ENCODE measurements around the gene HACE1.

The HACE1 gene

GRCh38 chr6:104686550-104687175 is 173.1 kb downstream of the HACE1 start:
- no peak for TF ChIP-seq CREB1 (IDR thresholded peaks at IDR 0.05; ENCODE audit: low read depth)
- 0 out of 2 replicates have a peak, but pooled peaks have one; percentile 8 for TF ChIP-seq USF1 (IDR thresholded peaks at IDR 0.05)

GRCh38 chr6:104685871-104686549 is 173.7 kb downstream of the HACE1 start:
- TF ChIP-seq CEBPB (IDR thresholded peaks at IDR 0.05) = no peak
- no peak for TF ChIP-seq FOXM1 (IDR thresholded peaks at IDR 0.05; ENCODE audit: borderline replicate concordance, low read depth)
- TF ChIP-seq ZBTB7A (IDR thresholded peaks at IDR 0.05; ENCODE audit: low read depth) = no peak
- no peak for TF ChIP-seq RAD21 (IDR thresholded peaks at IDR 0.05; ENCODE audit: low read depth)
- TF ChIP-seq EP300 (IDR thresholded peaks at IDR 0.05; ENCODE audit: borderline replicate concordance) = no peak
- TF ChIP-seq TAF1 (IDR thresholded peaks at IDR 0.05; ENCODE audit: low read depth) = no peak
- TF ChIP-seq TCF12 (IDR thresholded peaks at IDR 0.05; ENCODE audit: low read depth) = no peak
- no peak for TF ChIP-seq EGR1 (IDR thresholded peaks at IDR 0.05)
- TF ChIP-seq TEAD4 (IDR thresholded peaks at IDR 0.05) = no peak
- TF ChIP-seq YY1 (IDR thresholded peaks at IDR 0.05; ENCODE audit: low read depth) = no peak
- no peak for TF ChIP-seq MAX (IDR thresholded peaks at IDR 0.05)
- no peak for TF ChIP-seq USF1 (IDR thresholded peaks at IDR 0.05)

- TF ChIP-seq TAF1 (IDR thresholded peaks at IDR 0.05; ENCODE audit: low read depth) = no peak
- TF ChIP-seq EP300 (IDR thresholded peaks at IDR 0.05; ENCODE audit: borderline replicate concordance) = no peak
Measured at GRCh38 chr6:104684911-104685415, 174.8 kb downstream of the HACE1 start.

GRCh38 chr6:104683809-104684208 is 175.9 kb downstream of the HACE1 start:
- TF ChIP-seq CREB1 (IDR thresholded peaks at IDR 0.05; ENCODE audit: low read depth) (no peak), ZBTB7A (IDR thresholded peaks at IDR 0.05; ENCODE audit: low read depth) (no peak), REST (IDR thresholded peaks at IDR 0.05; ENCODE audit: low read depth) (no peak), FOXM1 (IDR thresholded peaks at IDR 0.05; ENCODE audit: borderline replicate concordance, low read depth) (no peak), USF1 (IDR thresholded peaks at IDR 0.05) (no peak), YY1 (IDR thresholded peaks at IDR 0.05; ENCODE audit: low read depth) (no peak), CEBPB (IDR thresholded peaks at IDR 0.05) (no peak), EP300 (IDR thresholded peaks at IDR 0.05; ENCODE audit: borderline replicate concordance) (no peak), EGR1 (IDR thresholded peaks at IDR 0.05) (no peak), MAX (IDR thresholded peaks at IDR 0.05) (no peak), NFIC (IDR thresholded peaks at IDR 0.05) (no peak), TEAD4 (IDR thresholded peaks at IDR 0.05) (no peak), RAD21 (IDR thresholded peaks at IDR 0.05; ENCODE audit: low read depth) (no peak), TCF12 (IDR thresholded peaks at IDR 0.05; ENCODE audit: low read depth) (no peak)

- TF ChIP-seq RAD21 (IDR thresholded peaks at IDR 0.05; ENCODE audit: low read depth) (peak; percentile 89), NFIC (IDR thresholded peaks at IDR 0.05) (no peak)
Measured at GRCh38 chr6:104682722-104683643, 176.7 kb downstream of the HACE1 start.

- TF ChIP-seq NFIC (IDR thresholded peaks at IDR 0.05) (no peak), FOXM1 (IDR thresholded peaks at IDR 0.05; ENCODE audit: borderline replicate concordance, low read depth) (no peak), TEAD4 (IDR thresholded peaks at IDR 0.05) (no peak), EP300 (IDR thresholded peaks at IDR 0.05; ENCODE audit: borderline replicate concordance) (no peak), REST (IDR thresholded peaks at IDR 0.05; ENCODE audit: low read depth) (no peak), CREB1 (IDR thresholded peaks at IDR 0.05; ENCODE audit: low read depth) (no peak), EGR1 (IDR thresholded peaks at IDR 0.05) (no peak), MAX (IDR thresholded peaks at IDR 0.05) (no peak), ZBTB7A (IDR thresholded peaks at IDR 0.05; ENCODE audit: low read depth) (no peak), USF1 (IDR thresholded peaks at IDR 0.05) (no peak), TCF12 (IDR thresholded peaks at IDR 0.05; ENCODE audit: low read depth) (no peak), TAF1 (IDR thresholded peaks at IDR 0.05; ENCODE audit: low read depth) (no peak), CEBPB (IDR thresholded peaks at IDR 0.05) (no peak), RAD21 (IDR thresholded peaks at IDR 0.05; ENCODE audit: low read depth) (no peak), YY1 (IDR thresholded peaks at IDR 0.05; ENCODE audit: low read depth) (no peak)
Measured at GRCh38 chr6:104680539-104680938, 179.2 kb downstream of the HACE1 start.
